HFF-Myc (cell line): ENCODE results near the gene SDHB.

ENCODE experiments used
- DNase-seq: peaks from one replicate; pipeline ENCODE4 v3.0.0-alpha.2; 2011; ENCODE audit warnings: low read depth; ENCODE audit errors: extremely low read depth
- H3K4me3 ChIP-seq: replicated peaks from 2 replicates; pipeline ENCODE4 v1.5.1; 2011; ENCODE audit warnings: low read depth, mild to moderate bottlenecking, control low read depth, low read length
- TF ChIP-seq, protein P1 (sequence below): IDR thresholded peaks from 2 replicates; pipeline ENCODE4 v1.5.1; 2012; ENCODE audit warnings: mild to moderate bottlenecking, low read depth, low read length, control low read depth; ENCODE audit errors: missing control alignments

SDHB gene

DNA sequence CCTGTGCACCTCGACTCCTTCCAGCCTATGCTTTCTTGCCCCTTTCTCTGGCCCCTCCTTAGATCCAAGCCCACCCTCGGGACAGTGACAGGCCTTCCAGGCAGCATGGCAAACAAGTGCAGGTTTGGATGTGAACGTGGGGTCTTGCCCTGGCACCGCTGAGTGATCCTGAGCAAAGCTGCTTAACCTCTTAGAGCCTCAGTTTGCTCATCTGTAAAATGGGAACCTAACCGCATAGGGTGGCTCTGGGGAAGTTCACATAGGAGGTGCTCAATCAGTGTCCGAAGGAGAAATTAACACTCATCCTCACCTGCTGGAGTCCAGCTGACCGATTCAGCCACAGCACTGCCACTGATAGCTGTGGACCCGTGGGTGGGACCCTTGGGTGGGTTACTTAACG is 80.6 kb downstream of the SDHB start:
- TF ChIP-seq, protein P1, sequence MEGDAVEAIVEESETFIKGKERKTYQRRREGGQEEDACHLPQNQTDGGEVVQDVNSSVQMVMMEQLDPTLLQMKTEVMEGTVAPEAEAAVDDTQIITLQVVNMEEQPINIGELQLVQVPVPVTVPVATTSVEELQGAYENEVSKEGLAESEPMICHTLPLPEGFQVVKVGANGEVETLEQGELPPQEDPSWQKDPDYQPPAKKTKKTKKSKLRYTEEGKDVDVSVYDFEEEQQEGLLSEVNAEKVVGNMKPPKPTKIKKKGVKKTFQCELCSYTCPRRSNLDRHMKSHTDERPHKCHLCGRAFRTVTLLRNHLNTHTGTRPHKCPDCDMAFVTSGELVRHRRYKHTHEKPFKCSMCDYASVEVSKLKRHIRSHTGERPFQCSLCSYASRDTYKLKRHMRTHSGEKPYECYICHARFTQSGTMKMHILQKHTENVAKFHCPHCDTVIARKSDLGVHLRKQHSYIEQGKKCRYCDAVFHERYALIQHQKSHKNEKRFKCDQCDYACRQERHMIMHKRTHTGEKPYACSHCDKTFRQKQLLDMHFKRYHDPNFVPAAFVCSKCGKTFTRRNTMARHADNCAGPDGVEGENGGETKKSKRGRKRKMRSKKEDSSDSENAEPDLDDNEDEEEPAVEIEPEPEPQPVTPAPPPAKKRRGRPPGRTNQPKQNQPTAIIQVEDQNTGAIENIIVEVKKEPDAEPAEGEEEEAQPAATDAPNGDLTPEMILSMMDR = no peak
- no peak overlapping the region for H3K4me3 ChIP-seq
- no peak for DNase-seq

- no peak for DNase-seq
- H3K4me3 ChIP-seq = no peak overlapping the region
These were observed 81.5 kb downstream of the SDHB start for GRCh38 chr1:16972189-16972895.

DNA sequence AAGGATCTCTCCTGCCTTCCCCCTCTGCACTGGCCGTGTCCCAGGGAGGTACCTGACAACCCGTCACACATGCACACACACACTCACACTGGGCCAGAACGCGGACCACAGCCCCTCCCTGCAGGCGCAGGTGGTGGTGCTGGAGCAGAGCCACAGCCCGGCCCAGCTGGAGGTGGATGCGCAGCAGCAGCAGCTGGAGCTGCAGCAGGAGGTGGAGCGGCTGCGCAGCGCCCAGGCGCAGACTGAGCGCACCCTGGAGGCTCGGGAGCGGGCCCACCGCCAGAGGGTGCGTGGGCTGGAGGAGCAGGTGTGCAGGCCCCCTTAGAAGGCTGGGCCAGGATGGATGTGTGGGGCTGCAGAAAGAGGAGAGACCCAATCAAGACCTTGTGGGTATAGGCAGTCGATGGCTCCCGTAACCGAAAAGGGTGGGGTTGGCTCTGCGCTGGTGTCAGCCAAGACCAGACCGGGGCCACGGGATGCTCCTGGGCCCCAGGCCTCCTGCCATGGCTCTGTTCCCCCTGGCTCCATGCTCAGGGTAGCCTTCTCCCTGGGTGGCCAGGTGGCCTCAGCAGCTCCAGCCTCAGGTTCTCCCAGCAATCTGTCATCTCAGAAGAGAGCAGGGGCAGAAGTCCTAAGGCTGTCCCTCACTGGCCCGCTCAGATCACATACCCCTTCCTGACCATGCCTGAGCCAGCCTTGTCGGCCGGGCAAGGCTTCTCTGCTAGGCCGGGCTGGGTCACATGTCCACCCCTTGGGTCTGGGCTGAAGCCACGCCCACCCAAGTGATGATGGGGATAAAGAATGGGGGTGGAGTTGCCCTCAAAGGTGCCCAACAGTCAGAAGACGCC is 82.3 kb downstream of the SDHB start:
- no peak overlapping the region for H3K4me3 ChIP-seq
- no peak for DNase-seq
- TF ChIP-seq, protein P1 = no peak

More at GRCh38 chr1:16972189-16972895, 81.5 kb downstream of the SDHB start:
- TF ChIP-seq, protein P1 = no peak

DNA sequence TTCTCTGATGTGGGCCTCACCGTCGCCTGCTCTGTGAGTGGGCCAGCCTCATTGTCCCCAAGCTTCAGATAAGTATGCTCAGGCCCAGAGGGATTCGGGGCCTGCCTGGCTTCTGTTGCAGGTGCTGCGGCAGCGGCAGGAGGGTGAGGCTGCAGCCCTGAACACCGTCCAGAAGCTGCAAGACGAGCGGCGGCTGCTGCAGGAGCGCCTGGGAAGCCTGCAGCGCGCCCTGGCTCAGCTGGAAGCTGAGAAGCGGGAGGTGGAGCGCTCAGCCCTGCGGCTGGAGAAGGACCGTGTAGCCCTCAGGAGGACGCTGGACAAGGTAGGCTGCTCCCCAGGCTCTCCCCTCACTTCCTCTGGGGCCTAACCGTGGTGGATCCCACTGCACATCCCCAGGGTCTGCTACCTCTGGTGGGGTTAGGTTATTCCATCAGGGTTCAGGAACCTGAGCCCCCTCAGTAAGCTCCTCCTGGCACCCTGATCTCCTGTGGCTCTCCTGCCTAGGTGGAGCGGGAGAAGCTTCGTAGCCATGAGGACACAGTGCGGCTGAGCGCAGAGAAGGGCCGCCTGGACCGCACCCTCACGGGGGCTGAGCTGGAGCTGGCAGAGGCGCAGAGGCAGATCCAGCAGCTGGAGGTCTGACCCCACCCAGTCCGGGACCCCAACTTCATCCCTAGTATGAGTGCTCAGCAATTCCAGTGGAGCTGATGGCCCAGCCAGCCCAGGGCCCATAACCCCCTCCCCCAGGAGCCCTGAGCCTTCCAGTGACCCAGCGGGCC is 83.5 kb downstream of the SDHB start:
- H3K4me3 ChIP-seq = no peak overlapping the region
- no peak for DNase-seq
- TF ChIP-seq, protein P1 = no peak

- TF ChIP-seq, protein P1 = no peak
- no peak overlapping the region for H3K4me3 ChIP-seq
- no peak for DNase-seq
These were observed 84.2 kb downstream of the SDHB start for GRCh38 chr1:16969651-16970050.

GRCh38 chr1:16969057-16969611 is 84.7 kb downstream of the SDHB start:
- no peak for DNase-seq
- TF ChIP-seq, protein P1 = no peak
- no peak overlapping the region for H3K4me3 ChIP-seq
